ENCODE data around the gene CXXC5. TPM values are rescaled to one million over a fixed set of nuclear protein-coding genes. Genes with fewer than 3 reads are reported as not detected.

CXXC5 gene
- polyA plus RNA-seq, 1 donor from 2014 or later: 24.4 TPM

DNA sequence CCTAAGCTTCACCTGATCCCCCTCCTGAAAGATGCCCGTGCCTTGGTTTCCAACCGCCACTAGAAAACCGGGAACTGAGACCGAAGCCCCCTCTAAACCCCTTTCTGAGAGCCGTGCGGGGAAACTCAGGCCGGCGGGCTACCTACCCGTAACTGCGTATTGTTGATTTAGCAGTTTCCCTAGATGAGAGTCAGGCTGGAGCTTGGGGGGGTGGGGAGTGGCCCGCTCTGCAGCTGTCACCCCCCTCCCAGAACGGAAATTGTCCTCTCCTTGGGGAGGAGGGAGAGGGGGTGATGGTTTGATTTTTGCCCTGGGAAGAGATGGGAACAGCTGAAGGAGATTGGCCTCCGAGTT lies 2.5 kb downstream of the CXXC5 start:
- Histone ChIP-seq H3K27me3 (ENCODE audit: insufficient read depth, low read depth, low read length) (peaks cover 31% of the 10 kb centered on the region), H3K36me3 (ENCODE audit: insufficient read depth, low read length) (no peaks in the 10 kb centered on the region), H4K20me1 (ENCODE audit: insufficient read depth) (no peaks in the 10 kb centered on the region), H3K9me2 (ENCODE audit: insufficient read depth, low read length) (no peaks in the 10 kb centered on the region), H3F3A (ENCODE audit: insufficient read depth, low read length, poor library complexity, severe bottlenecking) (no peaks in the 10 kb centered on the region), H3K9me3 (ENCODE audit: low read length) (no peaks in the 10 kb centered on the region), H2AFZ (ENCODE audit: low read depth, low read length) (no peak overlapping the region), H3K79me2 (replicated peaks; ENCODE audit: insufficient read depth, low read length) (peaks cover 42% of the 10 kb centered on the region), H3K4me2 (ENCODE audit: low read length) (no peak overlapping the region), H3K27ac (ENCODE audit: low read length) (no peak overlapping the region), H3K9ac (ENCODE audit: low read length) (peak overlapping the region; percentile 69), H3K4me3 (ENCODE audit: low read length) (peak overlapping the region; percentile 87)
- TF ChIP-seq EP300 (conservative IDR thresholded peaks at IDR 0.05; ENCODE audit: poor library complexity, severe bottlenecking): no peak
- TF ChIP-seq TAF1 (IDR thresholded peaks at IDR 0.05; ENCODE audit: low read depth): no peak
- TF ChIP-seq POLR2AphosphoS5 (IDR thresholded peaks at IDR 0.05): no peak
- no peak for TF ChIP-seq RAD21 (conservative IDR thresholded peaks at IDR 0.05)
- TF ChIP-seq, protein P1, sequence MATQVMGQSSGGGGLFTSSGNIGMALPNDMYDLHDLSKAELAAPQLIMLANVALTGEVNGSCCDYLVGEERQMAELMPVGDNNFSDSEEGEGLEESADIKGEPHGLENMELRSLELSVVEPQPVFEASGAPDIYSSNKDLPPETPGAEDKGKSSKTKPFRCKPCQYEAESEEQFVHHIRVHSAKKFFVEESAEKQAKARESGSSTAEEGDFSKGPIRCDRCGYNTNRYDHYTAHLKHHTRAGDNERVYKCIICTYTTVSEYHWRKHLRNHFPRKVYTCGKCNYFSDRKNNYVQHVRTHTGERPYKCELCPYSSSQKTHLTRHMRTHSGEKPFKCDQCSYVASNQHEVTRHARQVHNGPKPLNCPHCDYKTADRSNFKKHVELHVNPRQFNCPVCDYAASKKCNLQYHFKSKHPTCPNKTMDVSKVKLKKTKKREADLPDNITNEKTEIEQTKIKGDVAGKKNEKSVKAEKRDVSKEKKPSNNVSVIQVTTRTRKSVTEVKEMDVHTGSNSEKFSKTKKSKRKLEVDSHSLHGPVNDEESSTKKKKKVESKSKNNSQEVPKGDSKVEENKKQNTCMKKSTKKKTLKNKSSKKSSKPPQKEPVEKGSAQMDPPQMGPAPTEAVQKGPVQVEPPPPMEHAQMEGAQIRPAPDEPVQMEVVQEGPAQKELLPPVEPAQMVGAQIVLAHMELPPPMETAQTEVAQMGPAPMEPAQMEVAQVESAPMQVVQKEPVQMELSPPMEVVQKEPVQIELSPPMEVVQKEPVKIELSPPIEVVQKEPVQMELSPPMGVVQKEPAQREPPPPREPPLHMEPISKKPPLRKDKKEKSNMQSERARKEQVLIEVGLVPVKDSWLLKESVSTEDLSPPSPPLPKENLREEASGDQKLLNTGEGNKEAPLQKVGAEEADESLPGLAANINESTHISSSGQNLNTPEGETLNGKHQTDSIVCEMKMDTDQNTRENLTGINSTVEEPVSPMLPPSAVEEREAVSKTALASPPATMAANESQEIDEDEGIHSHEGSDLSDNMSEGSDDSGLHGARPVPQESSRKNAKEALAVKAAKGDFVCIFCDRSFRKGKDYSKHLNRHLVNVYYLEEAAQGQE (IDR thresholded peaks at IDR 0.05; ENCODE audit: borderline replicate concordance): no peak
- TF ChIP-seq SMC3 (conservative IDR thresholded peaks at IDR 0.05; ENCODE audit: poor library complexity): no peak
- TF ChIP-seq EZH2 (IDR thresholded peaks at IDR 0.05; ENCODE audit: borderline replicate concordance, insufficient read depth, low read length, poor library complexity, severe bottlenecking): no peak
- TF ChIP-seq, protein P2, sequence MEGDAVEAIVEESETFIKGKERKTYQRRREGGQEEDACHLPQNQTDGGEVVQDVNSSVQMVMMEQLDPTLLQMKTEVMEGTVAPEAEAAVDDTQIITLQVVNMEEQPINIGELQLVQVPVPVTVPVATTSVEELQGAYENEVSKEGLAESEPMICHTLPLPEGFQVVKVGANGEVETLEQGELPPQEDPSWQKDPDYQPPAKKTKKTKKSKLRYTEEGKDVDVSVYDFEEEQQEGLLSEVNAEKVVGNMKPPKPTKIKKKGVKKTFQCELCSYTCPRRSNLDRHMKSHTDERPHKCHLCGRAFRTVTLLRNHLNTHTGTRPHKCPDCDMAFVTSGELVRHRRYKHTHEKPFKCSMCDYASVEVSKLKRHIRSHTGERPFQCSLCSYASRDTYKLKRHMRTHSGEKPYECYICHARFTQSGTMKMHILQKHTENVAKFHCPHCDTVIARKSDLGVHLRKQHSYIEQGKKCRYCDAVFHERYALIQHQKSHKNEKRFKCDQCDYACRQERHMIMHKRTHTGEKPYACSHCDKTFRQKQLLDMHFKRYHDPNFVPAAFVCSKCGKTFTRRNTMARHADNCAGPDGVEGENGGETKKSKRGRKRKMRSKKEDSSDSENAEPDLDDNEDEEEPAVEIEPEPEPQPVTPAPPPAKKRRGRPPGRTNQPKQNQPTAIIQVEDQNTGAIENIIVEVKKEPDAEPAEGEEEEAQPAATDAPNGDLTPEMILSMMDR (IDR thresholded peaks at IDR 0.05; ENCODE audit: poor library complexity, severe bottlenecking): no peak

DNA sequence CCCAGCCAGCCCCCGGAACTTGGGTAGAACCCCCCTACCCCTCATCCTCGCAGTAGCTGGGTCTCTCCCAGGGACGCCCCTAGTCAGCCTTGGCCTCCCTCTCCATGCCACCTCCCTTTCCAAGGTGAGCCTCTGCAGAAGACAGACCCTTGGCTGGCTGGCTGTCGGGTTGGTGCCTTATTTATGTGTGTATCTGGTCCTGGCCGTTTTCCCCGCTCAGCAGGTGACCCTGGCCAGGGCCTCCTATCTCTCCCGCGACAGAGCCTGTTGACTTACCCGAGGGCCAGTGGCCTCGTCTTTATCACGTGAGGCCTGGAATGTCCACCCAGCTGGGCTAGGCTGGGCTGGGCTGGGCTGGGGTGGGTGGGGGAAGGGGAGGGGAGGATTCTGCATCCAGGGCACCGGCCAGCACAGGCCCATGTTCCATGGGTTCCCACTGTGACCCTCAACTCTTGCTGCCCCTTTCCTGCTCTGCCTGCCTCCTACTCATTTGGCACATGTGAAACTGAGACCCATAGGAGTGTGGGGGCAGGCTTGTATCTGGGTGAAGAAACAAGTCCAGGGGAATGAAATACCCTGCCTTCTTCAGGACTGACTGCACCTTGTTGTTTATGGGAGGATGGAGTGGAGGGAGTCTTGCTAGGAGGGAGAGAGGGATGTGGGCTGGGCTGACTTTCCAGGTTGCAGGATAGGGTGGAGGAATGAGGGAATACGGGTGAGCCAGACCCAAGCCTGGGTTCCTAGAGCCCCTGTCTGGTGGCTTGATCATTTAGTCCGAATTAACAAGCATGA lies 3.1 kb downstream of the CXXC5 start:
- H3K9ac ChIP-seq (ENCODE audit: low read length): peak overlapping the region; percentile 69
- H2AFZ ChIP-seq (ENCODE audit: low read depth, low read length): no peak overlapping the region
- H3K4me3 ChIP-seq (ENCODE audit: low read length): peak overlapping the region; percentile 87
- H4K20me1 ChIP-seq (ENCODE audit: insufficient read depth): no peaks in the 10 kb centered on the region
- no peaks in the 10 kb centered on the region for H3K36me3 ChIP-seq (ENCODE audit: insufficient read depth, low read length)
- H3K27me3 ChIP-seq (ENCODE audit: insufficient read depth, low read depth, low read length): peaks cover 30% of the 10 kb centered on the region
- no peaks in the 10 kb centered on the region for H3F3A ChIP-seq (ENCODE audit: insufficient read depth, low read length, poor library complexity, severe bottlenecking)
- H3K27ac ChIP-seq (ENCODE audit: low read length): peak overlapping the region; percentile 11
- no peak for TF ChIP-seq EZH2 (IDR thresholded peaks at IDR 0.05; ENCODE audit: borderline replicate concordance, insufficient read depth, low read length, poor library complexity, severe bottlenecking)
- no peak for TF ChIP-seq RAD21 (conservative IDR thresholded peaks at IDR 0.05)
- TF ChIP-seq, protein P2 (IDR thresholded peaks at IDR 0.05; ENCODE audit: poor library complexity, severe bottlenecking): no peak
- TF ChIP-seq EP300 (conservative IDR thresholded peaks at IDR 0.05; ENCODE audit: poor library complexity, severe bottlenecking): no peak
- H3K9me2 ChIP-seq (ENCODE audit: insufficient read depth, low read length): no peaks in the 10 kb centered on the region
- H3K79me2 ChIP-seq (replicated peaks; ENCODE audit: insufficient read depth, low read length): peaks cover 48% of the 10 kb centered on the region
- no peak overlapping the region for H3K4me2 ChIP-seq (ENCODE audit: low read length)
- no peaks in the 10 kb centered on the region for H3K9me3 ChIP-seq (ENCODE audit: low read length)

Measured in neural cell (in vitro differentiated cells).